ENCODE data around the gene EIF4A3.
A peak's percentile ranks its signal among the peaks of the same experiment; 100 is the strongest.

The EIF4A3 gene

DNA sequence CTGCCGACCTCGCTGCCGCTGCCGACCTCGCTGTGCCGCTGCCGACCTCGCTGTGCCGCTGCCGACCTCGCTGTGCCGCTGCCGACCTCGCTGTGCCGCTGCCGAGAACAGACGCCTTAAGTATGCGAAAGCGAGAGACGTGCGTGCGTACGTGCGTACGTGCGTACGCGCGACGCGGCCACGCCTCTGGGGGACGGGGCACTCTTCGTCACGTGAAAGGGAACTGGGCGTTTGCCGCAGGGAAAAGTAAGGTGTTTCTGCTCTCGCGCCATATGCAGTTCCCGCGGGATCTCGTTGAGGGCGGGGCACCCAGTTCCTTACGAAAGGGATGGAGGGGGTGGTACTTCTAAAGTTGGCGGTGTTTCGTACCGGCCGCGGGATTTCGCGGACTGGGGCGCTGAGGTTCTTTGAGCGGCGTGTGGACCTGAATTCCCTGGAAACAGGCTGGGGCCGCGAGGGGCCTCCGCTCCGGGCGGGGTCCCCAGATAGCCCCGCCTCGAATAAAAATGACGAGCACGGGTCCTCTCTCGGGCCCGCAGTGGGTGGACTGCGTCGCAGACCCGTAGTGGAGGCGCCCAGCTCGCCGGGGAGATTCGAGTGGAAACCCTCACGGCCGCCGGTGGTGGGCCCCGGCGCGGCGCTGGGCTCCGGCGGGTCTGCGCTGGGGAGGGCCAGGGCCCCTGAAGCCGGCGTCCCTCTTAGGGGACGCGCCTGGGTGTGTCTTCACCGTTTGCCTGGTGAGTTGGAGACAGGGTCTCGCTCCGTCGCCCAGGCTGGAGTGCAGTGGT, at the start of gene EIF4A3:
Gene EIF4A3, minus strand, starts transcription at position 94 of the 788 bp plus-strand sequence. CDS start 167 bp downstream, outside the sequence.
- peak; percentile 96 for DNase-seq

DNA sequence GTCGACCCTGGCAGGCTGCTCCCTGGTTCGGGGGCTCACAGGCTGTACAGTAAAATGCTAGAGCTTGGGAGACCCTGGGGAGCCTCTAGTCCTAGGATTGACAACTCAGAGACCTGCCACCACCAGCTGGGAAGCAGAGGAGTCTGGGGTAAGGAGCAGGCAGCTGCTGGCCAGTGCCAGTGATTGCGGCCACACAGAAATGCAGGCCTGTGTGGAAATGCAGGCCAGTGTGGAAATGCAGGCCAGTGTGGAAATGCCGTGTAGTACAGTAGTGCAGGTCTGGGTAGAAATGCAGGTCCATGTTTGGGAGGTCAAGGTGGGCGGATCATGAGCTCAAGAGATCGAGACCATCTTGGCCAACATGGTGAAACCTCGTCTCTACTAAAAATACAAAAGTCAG, 49.7 kb upstream of the EIF4A3 start:
- DNase-seq, result no peak

DNA sequence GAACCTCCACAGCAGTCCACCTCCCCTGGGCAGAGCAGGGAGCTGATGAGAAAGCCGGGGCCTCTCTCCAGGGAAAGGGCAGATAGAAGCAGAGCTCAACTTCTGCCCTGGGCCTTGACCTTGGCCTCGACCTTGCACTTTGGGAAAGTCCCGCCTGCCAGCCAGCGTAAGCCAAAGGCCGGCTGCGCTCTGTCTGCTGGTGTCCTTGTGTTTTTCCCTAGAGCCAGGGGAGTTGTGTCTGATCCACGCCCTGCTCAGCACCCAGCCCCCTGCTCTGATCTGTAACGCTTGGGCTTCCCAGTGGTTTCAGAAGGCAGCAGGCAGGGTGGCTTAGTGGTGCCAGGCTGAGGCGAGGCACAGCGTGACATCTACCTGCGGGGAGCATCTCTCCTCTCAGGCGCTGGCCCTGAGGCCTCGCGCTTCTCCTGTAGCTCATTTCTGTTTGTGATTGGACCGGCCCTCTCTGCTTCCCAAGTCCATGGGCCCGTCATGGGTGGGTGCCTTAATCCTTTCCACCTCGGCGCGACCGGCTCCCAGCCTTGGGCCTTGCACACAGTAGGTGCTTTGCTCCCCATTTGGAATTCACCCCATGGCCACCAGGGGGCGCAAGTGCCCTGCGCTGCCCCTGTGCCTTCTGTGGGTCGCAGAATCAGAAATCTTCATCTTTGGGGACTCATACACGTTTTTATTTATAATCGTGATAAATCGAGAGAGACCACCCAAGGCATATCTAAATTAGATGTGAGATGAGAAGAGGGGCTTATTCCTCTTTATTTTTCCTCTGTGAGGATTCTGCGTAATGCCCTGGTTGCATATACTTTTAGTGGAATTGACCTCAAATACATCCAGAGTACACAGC, 49.0 kb upstream of the EIF4A3 start:
- DNase-seq, result peak; percentile 68

DNA sequence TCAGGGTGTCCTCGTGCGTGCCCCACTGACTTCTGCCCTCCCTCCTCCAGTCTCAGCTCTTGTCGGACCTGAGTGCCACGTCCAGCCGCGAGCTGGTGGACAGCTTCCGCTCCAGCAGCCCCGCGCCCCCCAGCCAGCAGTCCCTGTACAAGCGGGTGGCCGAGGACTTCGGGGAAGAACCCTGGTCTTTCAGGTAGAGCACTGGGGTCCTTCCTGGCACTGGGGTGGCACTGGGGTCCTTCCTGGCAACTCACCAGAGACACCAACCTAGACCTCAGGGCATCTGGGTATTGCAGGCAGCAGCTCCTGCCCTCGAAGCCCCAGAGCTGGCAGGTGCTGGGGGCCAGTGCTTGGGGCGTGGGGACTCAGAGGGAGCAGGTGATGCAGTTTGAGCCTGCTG, 48.2 kb upstream of the EIF4A3 start:
- no peak for DNase-seq

DNA sequence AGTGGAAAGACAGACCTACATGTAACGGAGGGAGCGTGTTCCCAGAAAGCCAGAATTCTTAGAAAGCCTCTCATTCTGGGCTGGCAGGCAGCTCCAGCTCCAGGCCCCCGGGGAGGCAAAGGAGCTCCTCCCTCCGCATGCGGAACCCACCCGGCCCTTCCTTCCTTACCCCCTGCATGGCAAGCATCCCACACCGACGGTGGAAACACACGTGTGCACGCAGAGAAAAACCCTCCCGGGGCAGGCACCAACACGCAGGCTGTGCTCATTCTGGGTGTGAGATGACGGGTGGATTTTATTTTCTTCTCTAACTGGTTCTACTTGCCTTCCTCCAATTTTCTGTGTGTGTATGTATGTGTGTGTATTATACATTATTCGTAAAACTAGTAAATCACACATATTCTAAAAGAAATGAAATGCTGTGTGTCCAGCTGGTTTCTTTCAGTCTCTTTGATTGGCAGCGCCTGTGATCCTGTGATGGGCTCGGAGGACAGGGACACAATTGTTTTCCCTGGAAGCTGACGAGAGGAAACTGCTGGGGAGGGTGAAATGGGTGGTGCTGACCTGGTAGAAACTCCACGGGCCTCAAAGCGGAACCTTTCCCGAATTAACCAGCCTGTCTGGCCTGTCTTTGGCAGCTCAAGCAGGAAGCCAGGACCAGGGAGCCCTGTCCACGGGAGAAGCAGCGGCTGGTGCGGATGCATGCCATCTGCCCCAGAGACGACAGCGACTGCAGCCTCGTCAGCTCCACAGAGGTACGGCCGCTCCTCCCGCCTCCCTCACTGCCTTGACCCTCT, 45.1 kb upstream of the EIF4A3 start:
- DNase-seq, result no peak

DNA sequence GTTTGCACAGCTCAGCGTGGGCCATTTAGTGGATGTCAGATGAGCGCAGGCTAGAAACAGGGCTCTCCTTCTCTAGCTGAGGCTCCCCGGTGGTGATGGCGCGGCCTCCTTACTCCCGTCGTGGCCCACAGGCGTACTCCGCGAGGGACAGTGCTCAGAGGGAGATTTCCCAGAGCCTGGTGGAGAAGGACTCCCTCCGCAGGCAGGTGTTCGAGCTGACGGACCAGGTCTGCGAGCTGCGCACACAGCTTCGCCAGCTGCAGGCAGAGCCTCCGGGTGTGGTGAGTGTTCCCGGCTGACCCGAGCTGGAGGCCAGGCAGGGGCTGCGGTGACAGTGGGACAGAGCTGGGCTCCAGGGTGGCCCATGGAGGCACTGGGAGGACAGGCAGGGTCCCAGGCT, 44.3 kb upstream of the EIF4A3 start:
- DNase-seq, result no peak

DNA sequence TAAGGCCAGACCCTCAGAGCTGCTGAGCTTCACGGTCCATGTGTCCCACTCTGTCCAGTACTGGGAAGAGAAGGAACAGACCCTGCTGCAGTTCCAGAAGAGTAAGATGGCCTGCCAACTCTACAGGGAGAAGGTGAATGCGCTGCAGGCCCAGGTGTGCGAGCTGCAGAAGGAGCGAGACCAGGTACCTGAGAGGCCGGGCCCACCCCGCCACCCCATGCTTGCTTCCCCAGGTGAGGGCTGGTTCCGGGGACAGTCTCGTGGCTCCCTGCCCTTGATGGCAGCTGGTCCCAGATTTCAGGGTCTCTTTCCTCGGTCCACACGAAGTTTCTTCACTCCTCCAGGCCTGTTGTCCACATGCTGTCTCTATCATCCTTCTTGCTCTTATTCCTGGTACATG, 43.8 kb upstream of the EIF4A3 start:
- no peak for DNase-seq

DNA sequence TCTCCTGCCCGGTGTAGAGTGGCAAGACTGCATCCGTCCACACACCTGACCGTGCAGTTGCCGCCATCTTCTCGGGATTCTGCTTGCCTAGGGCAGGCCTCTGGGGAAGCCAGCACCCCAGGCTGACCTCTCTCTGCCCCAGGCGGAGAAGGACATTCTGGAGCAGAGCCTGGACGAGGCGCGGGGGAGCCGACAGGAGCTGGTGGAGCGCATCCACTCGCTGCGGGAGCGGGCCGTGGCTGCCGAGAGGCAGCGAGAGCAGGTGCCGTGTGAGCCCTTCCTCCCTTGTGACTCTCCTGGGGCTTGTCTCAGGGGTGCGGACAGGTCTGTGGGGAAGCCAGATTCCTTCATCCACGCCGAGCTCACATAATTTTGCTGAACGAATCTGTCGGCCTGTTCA, 42.7 kb upstream of the EIF4A3 start:
- no peak for DNase-seq

DNA sequence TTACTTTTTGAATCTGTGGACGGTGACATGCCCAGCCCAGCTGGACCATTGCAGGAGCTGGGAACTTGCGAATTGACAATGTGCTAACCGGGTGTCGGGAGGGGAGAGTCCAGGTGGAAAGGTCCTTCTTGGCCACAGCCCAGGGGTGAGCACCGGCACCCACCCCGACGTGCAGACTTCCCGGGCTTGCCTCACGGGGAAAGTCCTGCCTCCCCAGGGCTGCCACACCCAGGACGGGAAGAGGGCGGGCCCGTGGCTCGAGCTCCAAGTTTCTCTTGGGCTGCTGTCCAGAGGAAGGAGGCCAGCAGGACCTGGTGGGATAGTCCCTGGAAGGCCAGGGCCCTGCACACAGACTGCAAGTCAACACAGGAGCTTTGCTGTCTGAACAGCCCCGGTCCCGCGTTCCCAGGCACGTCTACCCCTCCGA, 40.6 kb upstream of the EIF4A3 start:
- DNase-seq, result no peak

DNA sequence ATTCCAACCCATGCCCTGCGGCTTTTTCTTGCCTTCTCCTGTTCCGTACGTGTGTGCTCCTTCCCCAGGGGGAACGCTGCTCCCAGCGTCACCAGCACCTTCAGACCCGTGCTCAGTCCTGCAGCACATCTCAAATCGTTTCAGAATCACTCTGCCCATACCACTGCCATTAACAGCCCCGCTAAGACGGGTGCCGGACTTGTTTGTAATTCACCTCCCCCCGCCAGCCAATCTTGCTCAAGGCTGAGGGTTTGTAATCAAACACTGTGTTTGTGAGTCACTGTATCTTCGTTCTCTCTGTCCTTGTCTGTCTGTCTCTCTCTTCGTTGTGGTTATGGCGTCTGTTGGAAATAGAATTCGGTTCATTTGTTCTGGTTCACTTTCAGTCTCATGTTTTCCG, 40.2 kb upstream of the EIF4A3 start:
- no peak for DNase-seq

DNA sequence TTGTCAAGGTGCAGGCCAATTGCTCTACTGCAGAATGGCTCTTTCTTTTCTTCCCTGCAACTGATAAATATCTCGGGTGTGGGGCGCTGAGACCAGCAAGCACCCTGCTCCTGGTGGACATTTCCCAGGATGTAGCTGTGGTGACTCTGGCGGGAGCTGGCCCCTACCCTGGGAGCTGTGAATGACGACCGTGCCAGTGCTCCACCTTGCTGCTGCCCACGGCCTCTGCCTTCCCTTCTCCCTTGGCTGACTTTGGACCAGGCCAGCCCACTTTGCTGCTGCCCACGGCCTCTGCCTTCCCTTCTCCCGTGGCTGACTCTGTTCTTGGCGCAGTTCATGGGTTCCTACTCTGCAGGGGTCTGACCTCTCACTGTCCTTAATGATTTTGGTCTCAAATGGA, 39.0 kb upstream of the EIF4A3 start:
- no peak for DNase-seq

DNA sequence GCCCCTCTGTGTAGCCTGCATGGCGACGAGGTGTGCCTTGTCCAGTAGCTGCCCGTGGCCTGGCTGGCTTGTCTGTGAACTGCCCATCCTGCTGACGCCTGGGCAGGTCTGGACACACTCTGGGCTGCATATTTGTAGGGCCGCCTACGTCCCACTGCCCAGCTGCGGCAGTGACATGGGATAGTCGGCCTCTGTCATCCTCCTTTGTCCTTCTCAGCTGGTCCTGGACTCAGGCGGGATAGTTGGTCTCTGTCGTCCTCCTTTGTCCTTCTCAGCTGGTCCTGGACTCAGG, 37.4 kb upstream of the EIF4A3 start:
- no peak for DNase-seq

DNA sequence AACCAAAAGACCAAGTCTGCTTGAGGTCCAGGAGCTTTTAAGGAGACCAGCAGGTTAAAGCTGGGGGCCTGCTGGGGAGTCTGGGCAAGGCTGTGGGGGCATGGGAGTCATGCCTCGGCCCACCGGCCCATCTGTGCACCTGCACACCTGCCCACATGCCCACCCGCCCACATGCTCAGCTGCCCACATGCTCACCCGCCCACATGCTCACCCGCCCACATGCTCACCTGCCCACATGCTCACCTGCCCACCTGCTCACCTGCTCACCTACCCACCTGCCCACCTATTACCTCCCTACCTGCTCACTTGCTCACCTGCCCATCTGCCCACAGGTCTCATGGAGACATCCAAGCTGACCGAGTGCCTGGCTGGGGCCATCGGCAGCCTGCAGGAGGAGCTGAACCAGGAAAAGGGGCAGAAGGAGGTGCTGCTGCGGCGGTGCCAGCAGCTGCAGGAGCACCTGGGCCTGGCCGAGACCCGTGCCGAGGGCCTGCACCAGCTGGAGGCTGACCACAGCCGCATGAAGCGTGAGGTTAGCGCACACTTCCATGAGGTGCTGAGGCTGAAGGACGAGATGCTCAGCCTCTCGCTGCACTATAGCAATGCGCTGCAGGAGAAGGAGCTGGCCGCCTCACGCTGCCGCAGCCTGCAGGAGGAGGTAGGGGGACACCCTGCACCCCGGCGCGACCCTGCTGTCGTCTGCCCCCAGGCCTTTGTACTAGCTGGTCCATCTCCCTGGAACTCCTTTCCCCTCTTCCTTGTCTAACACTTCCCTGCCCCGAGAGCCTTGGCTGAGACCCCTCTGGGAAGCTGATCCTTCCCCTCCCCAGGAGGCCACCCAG, 36.9 kb upstream of the EIF4A3 start:
- no peak for DNase-seq

DNA sequence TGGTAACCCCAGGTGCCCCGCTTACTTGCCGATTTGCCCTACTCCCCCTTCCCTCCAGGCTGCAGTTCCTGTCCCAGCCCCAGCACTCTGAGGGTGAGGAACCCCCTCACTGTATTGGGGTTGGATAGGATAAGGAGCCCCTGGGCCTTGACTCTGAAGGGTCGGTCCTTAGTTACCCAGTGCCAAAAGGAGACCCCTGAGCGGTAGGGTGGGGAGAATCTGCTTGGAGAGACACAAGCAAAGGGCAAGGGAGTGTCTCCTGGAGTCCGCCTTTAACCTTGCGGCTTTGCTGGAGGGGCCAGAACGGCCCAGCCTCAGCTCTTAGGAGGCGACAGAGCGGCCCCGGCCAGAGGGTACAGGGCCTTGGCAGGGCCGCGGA, 35.9 kb upstream of the EIF4A3 start:
- no peak for DNase-seq

DNA sequence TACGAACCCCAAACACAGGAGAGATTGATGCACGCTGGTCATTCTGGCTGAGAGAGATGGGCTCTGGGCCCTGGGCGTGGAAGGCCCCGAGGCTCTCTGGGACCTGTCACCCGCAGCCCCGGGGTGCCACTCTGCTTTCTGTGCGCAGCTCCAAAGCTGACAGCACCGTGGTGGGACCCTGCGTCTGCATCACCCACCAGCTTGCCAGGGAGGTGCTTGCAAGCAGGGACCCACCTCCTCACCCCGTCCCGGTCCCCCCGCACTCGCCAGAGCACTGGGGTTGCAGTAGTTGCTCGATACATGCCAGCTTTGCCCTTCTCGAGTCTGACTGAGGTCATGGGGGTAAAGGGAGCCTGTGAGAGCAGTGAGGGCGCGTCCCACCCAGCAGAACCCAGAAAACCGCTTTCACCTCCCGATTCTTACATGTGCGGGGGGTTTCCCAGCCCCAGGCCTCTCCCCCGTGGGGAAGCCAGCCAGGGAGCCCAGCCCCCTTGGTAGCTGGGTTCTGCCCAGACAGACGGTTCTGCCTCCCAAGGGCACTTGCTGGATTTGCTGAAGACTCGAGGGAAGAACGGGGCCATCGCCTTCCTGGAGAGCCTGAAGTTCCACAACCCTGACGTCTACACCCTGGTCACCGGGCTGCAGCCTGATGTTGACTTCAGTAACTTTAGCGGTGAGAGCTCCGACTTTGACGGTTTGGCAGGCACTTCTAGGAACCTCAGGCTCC, 35.4 kb upstream of the EIF4A3 start:
- DNase-seq, result no peak

DNA sequence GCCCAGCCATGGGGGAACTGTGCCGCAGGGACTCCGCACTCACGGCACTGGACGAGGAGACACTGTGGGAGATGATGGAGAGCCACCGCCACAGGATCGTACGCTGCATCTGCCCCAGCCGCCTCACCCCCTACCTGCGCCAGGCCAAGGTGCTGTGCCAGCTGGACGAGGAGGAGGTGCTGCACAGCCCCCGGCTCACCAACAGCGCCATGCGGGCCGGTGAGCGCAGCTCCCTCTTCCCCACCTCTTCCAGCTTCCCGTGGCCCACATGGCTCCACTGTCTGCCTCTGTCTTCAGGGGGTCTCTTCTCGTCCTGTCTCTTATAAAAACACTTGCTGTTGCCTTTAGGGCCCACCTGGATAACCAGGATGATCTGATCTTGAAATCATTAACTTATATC, 34.5 kb upstream of the EIF4A3 start:
- DNase-seq, result no peak

DNA sequence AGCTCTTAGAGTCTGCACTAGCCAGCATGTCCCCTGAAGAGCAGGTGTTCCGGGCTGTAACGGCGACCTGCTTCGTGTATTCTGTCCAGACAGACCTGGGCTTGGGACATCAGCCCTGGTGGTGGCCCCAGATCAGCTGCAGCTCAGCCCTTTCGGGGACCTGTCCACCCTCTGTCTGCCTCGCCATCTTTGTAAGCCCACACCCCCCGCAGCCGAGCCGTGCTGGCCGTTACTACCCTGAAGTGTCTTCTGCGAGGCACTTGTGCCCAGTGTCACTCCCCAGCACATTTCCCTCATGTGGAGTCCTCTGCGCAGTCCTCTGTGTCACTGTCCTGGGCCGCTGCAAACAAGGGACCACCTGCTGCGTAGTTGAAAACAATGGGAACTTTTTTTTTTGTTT, 33.3 kb upstream of the EIF4A3 start:
- no peak for DNase-seq

DNA sequence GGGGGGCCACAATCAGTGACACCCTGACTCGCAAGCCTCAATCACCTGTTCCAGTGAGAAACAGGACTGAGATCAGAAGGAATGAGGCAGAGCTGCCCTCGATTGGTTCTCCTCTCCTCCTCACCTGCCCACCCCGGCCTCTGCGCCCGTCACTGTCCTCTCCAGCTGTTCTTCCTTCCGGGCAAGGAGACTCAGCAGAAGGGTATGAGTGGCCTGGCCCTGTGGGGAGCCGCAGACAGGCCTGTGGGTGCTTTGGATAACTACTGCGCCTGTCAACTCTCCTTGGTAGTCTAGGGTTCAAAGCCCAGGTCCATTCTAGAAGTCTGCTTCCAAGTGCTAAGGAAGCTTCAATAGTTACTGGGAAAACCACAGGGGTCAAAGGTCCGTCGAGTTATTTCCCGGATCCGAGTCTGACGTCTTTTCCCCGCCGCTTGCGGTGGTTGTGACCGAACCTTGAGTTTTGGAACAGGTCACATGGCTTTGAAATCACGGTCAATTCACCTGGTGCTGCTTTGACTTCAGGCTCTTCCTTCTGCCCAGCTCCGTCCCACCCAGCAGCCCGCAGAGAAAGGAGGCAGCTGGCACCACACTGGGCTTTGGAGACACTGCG, 31.2 kb upstream of the EIF4A3 start:
- DNase-seq, result no peak

DNA sequence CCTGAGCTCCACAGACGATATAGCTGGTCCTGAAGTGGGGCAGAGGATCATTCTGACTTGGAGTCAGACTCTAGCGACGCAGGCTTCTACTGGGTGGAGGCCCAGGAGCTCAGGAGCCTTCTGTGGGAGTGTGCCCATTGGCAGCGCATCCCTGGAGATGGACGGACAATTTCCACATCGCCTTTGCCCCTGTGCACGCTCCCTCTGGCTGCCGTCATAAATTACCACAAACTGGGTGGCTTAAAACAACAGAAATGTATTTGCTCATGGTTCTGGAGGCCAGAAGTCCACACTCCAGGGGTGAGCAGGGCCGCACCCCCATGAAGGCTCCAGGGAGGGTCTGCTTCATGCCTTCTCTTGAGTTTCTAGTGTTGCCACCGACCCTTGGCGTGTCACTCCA, 29.8 kb upstream of the EIF4A3 start:
- no peak for DNase-seq

DNA sequence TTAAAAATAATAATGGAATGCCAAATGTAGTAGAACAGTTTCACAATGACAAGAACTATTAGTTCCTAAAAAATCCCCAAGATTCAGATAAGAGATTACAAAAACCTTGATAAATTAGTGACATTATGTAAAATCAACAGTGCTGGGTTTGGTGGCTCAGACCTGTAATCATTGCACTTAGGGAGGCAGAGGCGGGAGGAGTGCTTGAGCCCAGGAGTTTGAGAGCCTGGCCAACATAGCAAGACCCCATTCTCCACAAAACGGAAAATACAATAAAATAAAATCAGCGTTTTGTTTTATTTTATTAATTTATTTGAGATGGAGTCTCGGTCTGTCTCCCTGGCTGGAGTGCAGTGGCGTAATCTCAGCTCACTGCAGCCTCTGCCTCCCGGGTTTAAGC, 27.0 kb upstream of the EIF4A3 start:
- no peak for DNase-seq

DNA sequence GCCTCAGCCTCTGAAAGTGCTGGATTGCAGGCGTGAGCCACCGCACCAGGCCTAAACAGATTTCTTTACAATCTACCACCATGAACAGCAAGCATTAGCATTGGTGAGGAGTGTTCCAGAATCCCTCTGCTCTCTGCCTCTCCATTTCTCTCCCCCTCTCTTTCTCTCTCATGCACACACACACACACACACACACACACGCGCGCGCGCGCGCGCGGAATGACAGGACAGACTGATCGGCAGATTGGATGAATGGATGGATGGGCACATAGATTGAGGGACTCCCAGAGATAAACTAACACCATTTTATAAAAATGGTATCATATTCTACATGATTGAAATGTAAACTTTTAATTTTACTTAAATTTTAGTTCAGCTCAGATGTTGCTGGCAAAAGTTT, 26.2 kb upstream of the EIF4A3 start:
- DNase-seq, result no peak

DNA sequence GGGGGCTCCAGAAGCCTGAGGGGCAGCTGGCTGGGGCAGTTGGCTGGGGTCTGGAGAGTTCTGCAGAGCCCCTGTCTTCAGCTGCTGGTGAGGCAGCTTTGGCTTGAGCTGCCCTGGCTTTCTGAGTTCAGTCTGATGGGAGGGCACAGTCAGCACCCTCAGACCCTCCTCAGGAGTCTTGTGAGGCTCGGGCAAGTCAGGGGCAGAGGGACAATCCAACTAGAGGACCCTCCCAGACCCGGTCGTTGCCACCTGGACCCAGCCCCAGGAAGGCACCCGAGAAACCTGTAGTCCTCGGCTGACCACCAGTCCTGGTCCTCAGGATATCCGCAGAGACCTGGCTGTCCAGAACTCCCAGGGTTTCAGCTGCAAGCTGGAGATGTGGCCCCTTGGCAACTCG, 24.8 kb upstream of the EIF4A3 start:
- DNase-seq, result no peak

Measured in activated CD8-positive, alpha-beta memory T cell treated with anti-CD3 and anti-CD28 coated beads, Interleukin-2, amount 50 U/mL, for 4 hours (primary cell).